CD8-positive, alpha-beta memory T cell (primary cell): Measurements from ENCODE around the gene VANGL2. TPM values are rescaled to one million over a fixed set of nuclear protein-coding genes. Genes with fewer than 3 reads are reported as not detected.

Source experiments
- CTCF ChIA-PET: fragments of 350-600 bp; sonication (Branson Sonifier 250); formaldehyde crosslinking; loops from one replicate; lab custom pipeline; 2021; ENCODE audit warnings: antibody characterized with exemption; lab: Charles Lee
- POLR2A ChIA-PET: fragments of 350-600 bp; sonication (Branson Sonifier 250); formaldehyde crosslinking; loops from one replicate; lab custom pipeline; 2021; ENCODE audit warnings: antibody characterized with exemption; lab: Charles Lee
- DNase-seq, 5 donors: peaks; one replicate each; pipeline versions ENCODE4 v3.0.0 to v3.0.0-alpha.2; 2020 to 2022; ENCODE audit warnings: mixed read lengths in 1 of 5
- H3K27ac ChIP-seq: one replicate; pipeline ENCODE4 v1.7.0; 2013; ENCODE audit warnings: low read depth, mild to moderate bottlenecking, low read length, moderate library complexity
- H3K27me3 ChIP-seq: 2 replicates; pipeline ENCODE4 v1.7.0; 2013; ENCODE audit warnings: low read length, mild to moderate bottlenecking; ENCODE audit not compliant: insufficient read depth, poor library complexity, severe bottlenecking
- H3K36me3 ChIP-seq: 2 replicates; pipeline ENCODE4 v1.7.0; 2013; ENCODE audit warnings: mild to moderate bottlenecking, low read length, moderate library complexity; ENCODE audit not compliant: insufficient read depth
- H3K4me1 ChIP-seq: 2 replicates; pipeline ENCODE4 v1.7.0; 2013; ENCODE audit warnings: mild to moderate bottlenecking, low read length, moderate library complexity; ENCODE audit not compliant: insufficient read depth
- H3K4me3 ChIP-seq: 2 replicates; pipeline ENCODE4 v1.7.0; 2013; ENCODE audit warnings: mild to moderate bottlenecking, low read length
- H3K9me3 ChIP-seq: 2 replicates; pipeline ENCODE4 v1.7.0; 2013; ENCODE audit warnings: mild to moderate bottlenecking, low read length
- H3K27ac Mint-ChIP-seq, 8 donors: one replicate each; pipeline ENCODE4 v1.8.0; 2020 to 2021; ENCODE audit warnings: mixed read lengths in 8 of 8, mild to moderate bottlenecking in 6 of 8, inconsistent platforms in 3 of 8, moderate library complexity in 3 of 8
- H3K27me3 Mint-ChIP-seq, 2 donors: one replicate each; pipeline ENCODE4 v1.8.0; 2020 to 2021; ENCODE audit warnings: mixed read lengths in 2 of 2, mild to moderate bottlenecking in 1 of 2, moderate library complexity in 1 of 2
- H3K36me3 Mint-ChIP-seq, 3 donors: one replicate each; pipeline ENCODE4 v1.8.0; 2020 to 2021; ENCODE audit warnings: mixed read lengths in 3 of 3, inconsistent platforms in 1 of 3, mild to moderate bottlenecking in 1 of 3
- H3K4me1 Mint-ChIP-seq, 3 donors: one replicate each; pipeline ENCODE4 v1.8.0; 2020 to 2021; ENCODE audit warnings: mixed read lengths in 3 of 3, inconsistent platforms in 1 of 3, mild to moderate bottlenecking in 1 of 3
- H3K4me3 Mint-ChIP-seq, 7 donors: one replicate each; pipeline ENCODE4 v1.8.0; 2020 to 2021; ENCODE audit warnings: mixed read lengths in 7 of 7, mild to moderate bottlenecking in 6 of 7, moderate library complexity in 4 of 7, inconsistent platforms in 2 of 7
- H3K9me3 Mint-ChIP-seq, 5 donors: one replicate each; pipeline ENCODE4 v1.8.0; 2020 to 2022; ENCODE audit warnings: mixed read lengths in 5 of 5, mild to moderate bottlenecking in 3 of 5, moderate library complexity in 2 of 5, inconsistent platforms in 1 of 5
- polyA plus RNA-seq: library from polyadenylated mRNA; unstranded; fragments of 300-500 nt; fragmentation: Illumina TruSeq; gene quantifications from one replicate; pipeline ENCODE4 v1.2.3, GENCODE V29; 2021
- total RNA-seq, 2 experiments: library from RNA; stranded (reverse); gene quantifications; one replicate each; pipeline ENCODE4 v1.2.3, GENCODE V29; 2021

Gene VANGL2
- total and polyA plus RNA-seq, 3 experiments from 2014 or later = 0.04 to 0.07 TPM; not detected in 1

DNA sequence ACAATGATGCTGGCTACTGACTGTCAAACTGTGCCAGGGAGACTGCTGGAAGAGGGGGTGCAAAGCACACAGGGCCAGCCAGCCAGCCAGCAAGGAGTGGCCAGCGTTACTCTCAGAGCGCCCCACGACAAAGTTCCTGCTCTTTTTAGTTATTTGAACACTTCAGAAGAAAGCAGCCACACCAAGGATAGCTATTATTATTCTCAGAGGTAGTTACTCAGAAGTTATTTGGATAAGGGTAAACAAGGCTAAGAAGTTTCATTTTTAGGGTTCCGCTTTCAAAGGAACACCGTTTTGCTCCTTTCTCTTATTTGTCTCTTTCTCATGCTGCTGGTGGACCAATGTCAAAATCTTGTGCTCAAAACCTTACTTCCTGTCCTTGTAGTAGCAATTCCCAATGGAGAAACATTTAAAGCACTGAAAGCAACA lies 59.9 kb downstream of the VANGL2 start:
- Mint-ChIP-seq H3K9me3 (peaks cover 0 to 2% (median 0%) of the 10 kb centered on the region in 5 donors), H3K36me3 (peaks cover 0 to 5% (median 0%) of the 10 kb centered on the region in 3 donors), H3K27me3 (peaks cover 0 to 2% of the 10 kb centered on the region in 2 donors), H3K4me1 (peaks cover 49 to 74% (median 66%) of the 10 kb centered on the region in 3 donors), H3K27ac (peak overlapping the region; percentile 12 to 91 (median 65)), H3K4me3 (peak overlapping the region in 6 of 7 donors; percentile 24 to 80 (median 77))
- Histone ChIP-seq H3K4me3 (no peak overlapping the region), H3K9me3 (no peaks in the 10 kb centered on the region), H3K27ac (no peak overlapping the region), H3K27me3 (no peaks in the 10 kb centered on the region), H3K4me1 (peaks cover 17% of the 10 kb centered on the region), H3K36me3 (no peaks in the 10 kb centered on the region)
- CTCF ChIA-PET = no interaction called here
- POLR2A ChIA-PET = interaction anchor here (0.6 kb wide), 1 partner anchor 16 kb away, joined by 4 read pairs; no protein-coding TSS in a partner anchor
- DNase-seq = no peak

DNA sequence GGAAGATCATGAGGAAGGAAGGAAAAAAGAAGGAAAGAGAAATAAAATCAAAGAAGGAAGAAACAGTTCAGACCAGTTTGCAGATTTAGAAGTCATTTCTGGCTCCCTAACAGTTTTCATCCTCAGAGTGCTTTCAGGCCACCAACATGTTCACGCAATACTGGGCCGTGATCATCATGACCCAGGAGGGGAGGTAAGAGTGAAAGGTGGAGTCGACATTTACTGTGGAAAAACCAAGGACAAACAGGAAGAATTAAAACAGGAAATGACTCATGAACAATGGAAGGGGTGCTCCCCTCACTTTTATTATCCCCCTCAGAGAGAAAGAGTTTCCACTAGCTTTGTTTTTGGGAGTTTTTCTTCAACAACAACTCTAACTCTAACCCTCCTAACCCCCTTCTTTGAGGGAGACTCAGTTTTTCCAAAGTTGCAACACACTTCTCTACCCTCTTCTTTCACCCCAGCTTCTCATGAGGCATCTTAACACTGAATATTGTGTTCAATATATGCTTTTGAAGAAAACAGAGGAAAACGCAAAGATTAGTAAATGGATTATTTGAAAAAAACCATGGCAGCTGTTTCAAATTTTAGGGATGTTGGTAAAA lies 60.4 kb downstream of the VANGL2 start:
- H3K36me3 Mint-ChIP-seq = peaks cover 0 to 8% (median under 1%) of the 10 kb centered on the region in 3 donors
- CTCF ChIA-PET = no interaction called here
- Histone ChIP-seq H3K9me3 (no peaks in the 10 kb centered on the region), H3K4me1 (peaks cover 15% of the 10 kb centered on the region), H3K36me3 (no peaks in the 10 kb centered on the region), H3K4me3 (no peak overlapping the region), H3K27ac (no peak overlapping the region), H3K27me3 (no peaks in the 10 kb centered on the region)
- peak overlapping the region in 6 of 7 donors; percentile 24 to 80 (median 77) for H3K4me3 Mint-ChIP-seq
- peaks cover 45 to 72% (median 63%) of the 10 kb centered on the region in 3 donors for H3K4me1 Mint-ChIP-seq
- H3K27ac Mint-ChIP-seq = peak overlapping the region; percentile 12 to 91 (median 65)
- POLR2A ChIA-PET = interaction anchor here (0.6 kb wide), 1 partner anchor 17 kb away, joined by 4 read pairs; no protein-coding TSS in a partner anchor
- H3K27me3 Mint-ChIP-seq = peaks cover 0 to 2% of the 10 kb centered on the region in 2 donors
- DNase-seq = no peak
- peaks cover 0 to 3% (median under 1%) of the 10 kb centered on the region in 5 donors for H3K9me3 Mint-ChIP-seq

DNA sequence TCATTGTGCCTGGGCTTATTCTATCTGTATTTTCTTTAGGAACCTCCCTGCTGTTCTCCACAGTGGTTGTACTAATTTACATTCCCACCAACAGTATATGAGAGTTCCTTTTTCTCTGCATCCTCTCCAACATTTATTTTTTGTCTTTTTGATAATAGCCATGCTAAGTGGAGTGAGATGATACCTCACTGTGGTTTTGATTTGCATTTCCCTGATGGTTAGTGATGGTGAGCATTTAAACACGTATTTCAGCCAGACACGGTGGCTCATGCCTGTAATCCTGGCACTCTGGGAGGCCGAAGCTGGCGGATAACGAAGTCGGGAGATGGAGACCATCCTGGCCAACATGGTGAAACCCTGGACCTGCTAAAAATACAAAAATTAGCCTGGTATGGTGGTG lies 64.8 kb downstream of the VANGL2 start:
- Mint-ChIP-seq H3K4me3 (no peak overlapping the region), H3K4me1 (peaks cover 40 to 55% (median 47%) of the 10 kb centered on the region in 3 donors), H3K27ac (peak overlapping the region in 1 of 8 donors; percentile 8), H3K27me3 (peaks cover 0 to 2% of the 10 kb centered on the region in 2 donors), H3K9me3 (peaks cover 0 to 4% (median 3%) of the 10 kb centered on the region in 5 donors), H3K36me3 (peaks cover 0 to 5% (median 1%) of the 10 kb centered on the region in 3 donors)
- Histone ChIP-seq H3K4me3 (no peak overlapping the region), H3K27me3 (no peaks in the 10 kb centered on the region), H3K9me3 (no peaks in the 10 kb centered on the region), H3K27ac (no peak overlapping the region), H3K36me3 (no peaks in the 10 kb centered on the region), H3K4me1 (peaks cover 20% of the 10 kb centered on the region)
- ChIA-PET POLR2A (no interaction called here), CTCF (interaction anchor here (1.0 kb wide), 1 partner anchor 10 kb away, joined by 3 read pairs; no protein-coding TSS in a partner anchor)
- no peak for DNase-seq

DNA sequence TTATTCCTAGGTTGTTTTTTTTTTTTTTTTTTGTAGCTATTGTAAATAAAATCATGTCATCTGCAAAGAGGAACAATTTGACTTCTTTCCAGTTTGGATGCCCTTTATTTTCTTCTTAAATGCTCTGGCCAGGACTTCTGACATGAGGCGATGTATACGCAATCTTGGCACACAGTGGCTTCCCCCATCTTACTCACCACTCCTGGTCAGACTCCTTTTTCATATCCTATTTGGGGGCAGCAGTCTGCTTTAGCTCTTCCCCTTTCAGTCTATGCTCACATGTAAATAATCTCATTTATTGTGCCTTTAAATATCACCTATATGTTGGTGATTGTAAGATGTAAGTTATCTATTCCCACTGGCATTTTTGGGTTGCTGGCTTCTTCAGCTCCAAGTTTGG lies 66.6 kb downstream of the VANGL2 start:
- Histone ChIP-seq H3K27me3 (no peaks in the 10 kb centered on the region), H3K27ac (no peak overlapping the region), H3K4me3 (no peak overlapping the region), H3K36me3 (no peaks in the 10 kb centered on the region), H3K4me1 (peaks cover 23% of the 10 kb centered on the region), H3K9me3 (no peaks in the 10 kb centered on the region)
- DNase-seq = no peak
- peaks cover 0 to 5% (median 1%) of the 10 kb centered on the region in 3 donors for H3K36me3 Mint-ChIP-seq
- no peak overlapping the region for H3K27ac Mint-ChIP-seq
- CTCF ChIA-PET = interaction anchor here (0.6 kb wide), 1 partner anchor 59 kb away, joined by 3 read pairs; no protein-coding TSS in a partner anchor
- no peaks in the 10 kb centered on the region for H3K27me3 Mint-ChIP-seq
- peak overlapping the region in 1 of 7 donors; percentile 38 for H3K4me3 Mint-ChIP-seq
- H3K4me1 Mint-ChIP-seq = peaks cover 27 to 40% (median 34%) of the 10 kb centered on the region in 3 donors
- peaks cover 0 to 4% (median 3%) of the 10 kb centered on the region in 5 donors for H3K9me3 Mint-ChIP-seq
- POLR2A ChIA-PET = interaction anchor here (0.6 kb wide), 2 partner anchors 15 to 16 kb away, joined by 4 read pairs; no protein-coding TSS in a partner anchor

DNA sequence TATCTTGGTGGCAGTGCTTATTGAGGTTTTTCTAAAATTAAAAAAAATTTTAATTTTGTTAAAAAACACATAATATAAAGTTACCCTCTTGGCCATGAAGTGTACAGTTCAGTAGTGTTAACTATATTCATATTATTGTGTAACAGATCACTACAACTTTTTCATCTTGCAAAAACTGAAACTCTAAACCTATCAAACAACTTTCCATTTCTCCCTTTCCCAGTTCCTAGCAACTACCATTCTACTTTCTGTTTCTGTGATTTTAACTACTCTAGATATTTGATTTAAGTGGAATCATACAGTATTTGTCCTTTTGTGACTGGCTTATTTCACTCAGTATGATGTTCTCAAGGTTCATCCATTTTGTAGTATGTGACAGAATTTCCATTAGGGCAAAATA lies 67.2 kb downstream of the VANGL2 start:
- Mint-ChIP-seq H3K27ac (no peak overlapping the region), H3K4me1 (peaks cover 27 to 40% (median 34%) of the 10 kb centered on the region in 3 donors), H3K4me3 (peak overlapping the region in 1 of 7 donors; percentile 2), H3K9me3 (peaks cover 0 to 4% (median 3%) of the 10 kb centered on the region in 5 donors), H3K27me3 (no peaks in the 10 kb centered on the region), H3K36me3 (peaks cover 0 to 5% (median 1%) of the 10 kb centered on the region in 3 donors)
- Histone ChIP-seq H3K9me3 (no peaks in the 10 kb centered on the region), H3K27me3 (no peaks in the 10 kb centered on the region), H3K4me1 (peaks cover 25% of the 10 kb centered on the region), H3K4me3 (no peak overlapping the region), H3K36me3 (no peaks in the 10 kb centered on the region), H3K27ac (no peak overlapping the region)
- no peak for DNase-seq
- CTCF ChIA-PET = no interaction called here
- POLR2A ChIA-PET = no interaction called here

DNA sequence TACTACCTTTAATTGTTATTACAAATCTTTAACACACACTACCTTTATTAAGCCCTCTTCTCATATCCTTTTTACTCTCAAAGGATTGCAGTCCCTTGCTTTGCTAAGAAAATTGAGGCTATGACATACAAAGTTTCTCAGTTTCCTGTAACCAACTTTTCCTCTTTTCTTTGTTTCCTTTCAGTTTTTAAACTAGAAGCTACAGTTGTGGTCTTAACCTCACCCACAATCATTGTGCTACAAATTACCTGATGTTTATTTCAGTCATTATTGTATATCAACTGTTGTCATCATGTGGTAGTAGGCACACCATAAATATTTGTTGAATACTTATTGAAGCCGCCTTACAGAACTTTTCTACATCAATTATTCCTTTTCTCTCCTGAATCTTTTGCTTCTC lies 70.9 kb downstream of the VANGL2 start:
- Mint-ChIP-seq H3K27me3 (no peaks in the 10 kb centered on the region), H3K4me1 (peaks cover 14 to 16% (median 14%) of the 10 kb centered on the region in 3 donors), H3K27ac (no peak overlapping the region), H3K4me3 (no peak overlapping the region), H3K36me3 (no peaks in the 10 kb centered on the region), H3K9me3 (no peaks in the 10 kb centered on the region)
- peak in 2 of 5 donors; percentile 31 to 42 for DNase-seq
- Histone ChIP-seq H3K27ac (no peak overlapping the region), H3K9me3 (no peaks in the 10 kb centered on the region), H3K4me3 (no peak overlapping the region), H3K27me3 (no peaks in the 10 kb centered on the region), H3K36me3 (no peaks in the 10 kb centered on the region), H3K4me1 (peaks cover 24% of the 10 kb centered on the region)
- CTCF ChIA-PET = interaction anchor here (1.3 kb wide), 1 partner anchor 69 kb away, joined by 4 read pairs; no protein-coding TSS in a partner anchor
- POLR2A ChIA-PET = no interaction called here

DNA sequence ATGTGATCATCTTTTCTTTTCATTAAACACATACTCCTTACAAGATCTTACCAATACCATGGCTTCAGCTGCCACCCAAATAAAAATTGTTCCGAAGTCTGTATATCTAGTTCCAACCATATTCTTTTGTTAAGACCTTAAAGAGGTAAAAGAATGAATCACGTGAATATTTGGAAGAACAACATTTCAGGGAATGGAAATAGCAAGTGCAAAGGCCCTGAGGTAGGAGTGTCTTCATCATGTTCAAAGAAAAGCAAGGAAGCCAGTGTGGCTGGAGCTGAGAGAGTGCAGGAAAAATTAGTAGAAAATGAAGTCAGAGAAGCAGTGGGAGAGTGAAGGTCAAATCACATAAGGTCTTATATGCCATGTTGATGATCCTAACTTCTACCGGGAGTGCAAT lies 71.7 kb downstream of the VANGL2 start:
- Mint-ChIP-seq H3K27me3 (no peaks in the 10 kb centered on the region), H3K4me3 (no peak overlapping the region), H3K27ac (no peak overlapping the region), H3K36me3 (no peaks in the 10 kb centered on the region), H3K4me1 (peaks cover 6 to 8% (median 6%) of the 10 kb centered on the region in 3 donors), H3K9me3 (peaks cover 0 to 1% (median 0%) of the 10 kb centered on the region in 5 donors)
- Histone ChIP-seq H3K4me1 (peaks cover 19% of the 10 kb centered on the region), H3K27me3 (no peaks in the 10 kb centered on the region), H3K36me3 (no peaks in the 10 kb centered on the region), H3K27ac (no peak overlapping the region), H3K4me3 (no peak overlapping the region), H3K9me3 (no peaks in the 10 kb centered on the region)
- POLR2A ChIA-PET = no interaction called here
- CTCF ChIA-PET = no interaction called here
- DNase-seq = no peak
